Loucy (cell line): Measurements from ENCODE around the gene LCK.
"Not testable (repeated sequence)": the region's sequence is repeated elsewhere in the genome, so short reads cannot be mapped to it uniquely, and the experiment has no call there.

ENCODE experiments used
- H2AFZ ChIP-seq: fragments of 200-600 bp; sonication (generic); 2 replicates; pipeline ENCODE4 v1.6.0; 2016; ENCODE audit warnings: antibody characterized with exemption, mild to moderate bottlenecking, low read length, moderate library complexity
- H3F3A ChIP-seq: fragments of 200-600 bp; 2 replicates; pipeline ENCODE4 v1.6.0; 2016; ENCODE audit warnings: antibody characterized with exemption, low read depth, mild to moderate bottlenecking
- H3K27me3 ChIP-seq: fragments of 200-600 bp; sonication (generic); 2 replicates; pipeline ENCODE4 v1.6.1; 2014; ENCODE audit warnings: low read length, mild to moderate bottlenecking; ENCODE audit not compliant: insufficient read depth, poor library complexity, severe bottlenecking
- H3K36me3 ChIP-seq: fragments of 200-600 bp; sonication (generic); 2 replicates; pipeline ENCODE4 v1.6.1; 2016; ENCODE audit warnings: low read length; ENCODE audit not compliant: insufficient read depth
- H3K4me1 ChIP-seq: fragments of 200-600 bp; sonication (generic); 2 replicates; pipeline ENCODE4 v1.5.1; 2014; ENCODE audit warnings: low read length, mild to moderate bottlenecking; ENCODE audit not compliant: insufficient read depth, poor library complexity, severe bottlenecking
- H3K4me2 ChIP-seq: fragments of 200-600 bp; sonication (generic); 2 replicates; pipeline ENCODE4 v1.6.0; 2014; ENCODE audit warnings: antibody characterized with exemption, low read length, low read depth, mild to moderate bottlenecking; ENCODE audit not compliant: poor library complexity, severe bottlenecking
- H3K4me3 ChIP-seq: fragments of 200-600 bp; sonication (generic); 2 replicates; pipeline ENCODE4 v1.5.1; 2014; ENCODE audit warnings: low read length, mild to moderate bottlenecking, mixed read lengths; ENCODE audit not compliant: poor library complexity, severe bottlenecking
- H3K79me2 ChIP-seq: fragments of 200-600 bp; sonication (generic); 2 replicates; pipeline ENCODE4 v1.6.1; 2014; ENCODE audit warnings: low read length; ENCODE audit not compliant: insufficient read depth
- H3K9ac ChIP-seq: fragments of 200-600 bp; sonication (generic); 2 replicates; pipeline ENCODE4 v1.6.0; 2014; ENCODE audit warnings: mild to moderate bottlenecking, low read depth, low read length, moderate library complexity; ENCODE audit not compliant: poor library complexity, severe bottlenecking
- H3K9me2 ChIP-seq: fragments of 200-600 bp; sonication (generic); replicated peaks from 2 replicates; pipeline ENCODE4 v1.6.1; 2016; ENCODE audit warnings: low read depth, low read length, mixed read lengths
- H3K9me3 ChIP-seq: fragments of 200-600 bp; sonication (generic); 2 replicates; pipeline ENCODE4 v1.6.1; 2014; ENCODE audit warnings: mild to moderate bottlenecking, antibody characterized with exemption, low read length, low read depth; ENCODE audit not compliant: insufficient read depth
- H4K20me1 ChIP-seq: fragments of 200-600 bp; sonication (generic); 2 replicates; pipeline ENCODE4 v1.6.0; 2014; ENCODE audit warnings: antibody characterized with exemption, low read length, mild to moderate bottlenecking; ENCODE audit not compliant: insufficient read depth, poor library complexity, severe bottlenecking
- CTCF ChIP-seq: fragments of 200-600 bp; sonication (generic); conservative IDR thresholded peaks from 2 replicates; pipeline ENCODE4 v1.5.1; 2014; ENCODE audit warnings: mild to moderate bottlenecking, antibody characterized with exemption, low read length
- EZH2phosphoT487 ChIP-seq: fragments of 200-600 bp; IDR thresholded peaks from 2 replicates; pipeline ENCODE4 v1.6.1; 2018; ENCODE audit warnings: antibody characterized with exemption, mild to moderate bottlenecking, moderate library complexity, borderline replicate concordance

Gene LCK

GRCh38 chr1:32291708-32292538, 40.9 kb downstream of the LCK start, which contains the start of gene HDAC1:
Gene HDAC1 (plus strand): TSS chr1:32292083. CDS start chr1:32292170, 87 bp downstream.
- peaks cover 46% of the 10 kb centered on the region for H3K4me1 ChIP-seq

GRCh38 chr1:32298211-32298610, 47.1 kb downstream of the LCK start:
- H3F3A ChIP-seq, H3K4me2 ChIP-seq, H3K9ac ChIP-seq, H2AFZ ChIP-seq, H3K27me3 ChIP-seq, H3K4me3 ChIP-seq, H3K9me3 ChIP-seq, H3K9me2 ChIP-seq: not testable (repeated sequence)
- peaks cover 99% of the 10 kb centered on the region for H3K79me2 ChIP-seq
- H4K20me1 ChIP-seq: peaks cover 69% of the 10 kb centered on the region
- H3K4me1 ChIP-seq: peaks cover 34% of the 10 kb centered on the region
- H3K36me3 ChIP-seq: peaks cover 19% of the 10 kb centered on the region; the same call in 1 of the 2 replicates

More at GRCh38 chr1:32291708-32292538, 40.9 kb downstream of the LCK start, which contains the start of gene HDAC1:
- no peak for TF ChIP-seq EZH2phosphoT487
- no peak for TF ChIP-seq CTCF
- H3K9me3 ChIP-seq: no peaks in the 10 kb centered on the region
- peaks cover 37% of the 10 kb centered on the region for H4K20me1 ChIP-seq
- peak within 1 kb of the TSS; percentile 91 for H2AFZ ChIP-seq
- H3K9ac ChIP-seq: peak within 1 kb of the TSS; percentile 88
- H3K4me3 ChIP-seq: peak within 1 kb of the TSS; percentile 86
- peaks cover 50% of the 10 kb centered on the region for H3K79me2 ChIP-seq
- H3K36me3 ChIP-seq: no peaks in the 10 kb centered on the region
- H3K9me2 ChIP-seq: no peaks in the 10 kb centered on the region
- H3F3A ChIP-seq: peaks cover 4% of the 10 kb centered on the region; the same call in 1 of the 2 replicates
- peak within 1 kb of the TSS; percentile 77 for H3K4me2 ChIP-seq
- H3K27me3 ChIP-seq: no peaks in the 10 kb centered on the region

- Histone ChIP-seq H3K4me3 (no peak overlapping the region), H3K27me3 (no peaks in the 10 kb centered on the region), H3F3A (no peaks in the 10 kb centered on the region), H3K9me2 (no peaks in the 10 kb centered on the region), H2AFZ (no peak overlapping the region), H3K9me3 (no peaks in the 10 kb centered on the region), H3K79me2 (peaks cover 99% of the 10 kb centered on the region), H3K4me1 (peaks cover 32% of the 10 kb centered on the region), H3K4me2 (peak overlapping the region; percentile 41), H4K20me1 (peaks cover 63% of the 10 kb centered on the region), H3K9ac (no peak overlapping the region), H3K36me3 (peaks cover 30% of the 10 kb centered on the region; the same call in 1 of the 2 replicates)
- TF ChIP-seq EZH2phosphoT487 (no peak), CTCF (no peak)
These were observed 48.3 kb downstream of the LCK start for GRCh38 chr1:32299327-32299726.
